Eye (tissue), 1 donor: ENCODE results near the gene REC8.
A peak's percentile ranks its signal among the peaks of the same experiment; 100 is the strongest.

Experiments
- DNase-seq: peaks from one replicate; pipeline ENCODE4 v3.0.0-alpha.2; 2015

REC8 gene

DNA sequence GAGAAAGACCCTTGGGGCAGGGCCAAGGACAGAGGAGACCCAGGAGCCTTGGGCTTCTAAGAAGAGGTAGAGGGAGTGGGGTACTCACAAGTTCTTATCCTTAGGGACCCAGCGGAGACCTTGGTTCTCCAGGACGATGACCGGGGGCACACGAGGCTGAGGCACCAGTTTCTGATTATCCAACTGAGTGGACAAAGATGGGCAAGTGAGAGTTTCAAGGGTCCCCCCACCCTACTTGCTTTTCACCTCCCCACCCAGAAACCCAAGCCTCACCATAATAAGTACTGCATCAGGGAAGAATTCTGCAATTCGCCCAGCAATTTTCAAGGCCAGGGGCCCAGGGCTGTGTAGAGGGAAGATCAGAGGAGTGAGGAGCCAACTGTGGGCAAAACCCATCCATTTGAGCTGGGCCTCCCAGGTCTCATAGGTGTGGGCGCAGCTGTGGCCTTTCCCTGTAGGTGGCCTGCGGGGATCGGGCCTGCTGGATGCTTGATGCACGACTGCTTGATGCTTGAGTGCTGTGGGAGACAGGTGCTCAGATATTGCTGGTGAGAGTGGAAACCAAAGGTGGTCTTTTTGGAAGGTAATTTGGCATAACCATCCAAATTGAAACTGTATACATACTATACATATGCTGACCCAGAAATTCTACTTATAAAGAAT is 32.5 kb upstream of the REC8 start:
- no peak for DNase-seq

DNA sequence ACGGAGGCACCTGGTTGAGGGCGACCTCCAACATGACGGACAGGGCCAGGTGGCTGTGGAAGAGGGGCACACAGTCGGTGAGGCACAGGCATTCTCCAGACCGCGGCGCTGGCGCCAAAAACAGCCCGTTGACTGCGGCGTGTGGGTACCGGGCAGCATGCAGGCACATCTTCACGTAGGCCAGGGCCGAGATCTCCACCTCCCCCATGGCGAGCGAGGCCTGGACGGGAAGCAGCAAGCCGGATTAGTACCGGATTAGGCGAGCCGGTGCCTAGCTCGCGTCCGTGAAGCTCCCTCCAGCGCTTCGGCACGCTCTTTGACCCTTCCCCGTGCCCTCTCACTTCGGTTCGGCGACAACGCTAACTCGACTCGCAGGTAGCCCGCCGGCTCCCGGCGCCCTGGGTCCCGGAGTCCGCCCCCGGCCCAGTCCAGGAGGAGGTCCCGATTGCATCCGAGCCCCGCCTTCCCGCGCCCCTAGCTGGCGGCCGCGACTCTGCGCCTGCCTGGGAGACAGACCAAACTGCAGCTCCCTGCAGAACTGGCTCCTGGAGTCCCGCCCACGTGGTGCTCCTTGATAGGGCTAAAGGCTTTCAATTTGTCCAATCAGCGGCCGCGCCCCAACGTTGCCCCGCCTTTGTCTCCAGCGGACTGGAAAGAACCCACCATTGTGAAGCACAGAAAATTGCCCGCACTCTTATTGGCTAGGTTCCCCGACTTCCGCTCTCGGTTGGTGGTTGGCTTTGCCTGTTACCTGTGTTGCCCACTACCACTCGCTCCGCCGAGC is 30.6 kb upstream of the REC8 start, which contains the start of gene EMC9:
EMC9 (minus strand) TSS at position 495 of the 784 bp plus-strand sequence; CDS start at position 208, 287 bp downstream.
- peak; percentile 100 for DNase-seq

DNA sequence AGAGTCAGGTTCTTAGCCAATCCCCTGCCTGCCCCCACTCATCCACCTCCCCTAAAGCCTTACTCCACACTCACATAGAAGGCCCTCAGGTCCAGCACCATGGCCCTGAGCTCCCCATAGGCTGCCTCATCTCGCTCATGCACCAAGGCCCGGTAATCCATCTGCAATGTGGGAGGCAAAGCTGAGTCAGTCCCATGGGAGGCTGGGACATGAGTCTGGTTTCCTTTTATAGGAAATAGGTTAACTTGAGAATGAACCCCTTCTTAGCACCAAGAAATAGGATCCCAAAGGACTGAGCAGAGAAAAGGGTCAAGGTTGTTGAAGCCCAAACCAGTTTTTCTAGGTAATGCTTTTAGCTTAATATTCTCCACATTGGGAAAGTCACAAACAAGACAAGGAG is 28.4 kb upstream of the REC8 start:
- no peak for DNase-seq

DNA sequence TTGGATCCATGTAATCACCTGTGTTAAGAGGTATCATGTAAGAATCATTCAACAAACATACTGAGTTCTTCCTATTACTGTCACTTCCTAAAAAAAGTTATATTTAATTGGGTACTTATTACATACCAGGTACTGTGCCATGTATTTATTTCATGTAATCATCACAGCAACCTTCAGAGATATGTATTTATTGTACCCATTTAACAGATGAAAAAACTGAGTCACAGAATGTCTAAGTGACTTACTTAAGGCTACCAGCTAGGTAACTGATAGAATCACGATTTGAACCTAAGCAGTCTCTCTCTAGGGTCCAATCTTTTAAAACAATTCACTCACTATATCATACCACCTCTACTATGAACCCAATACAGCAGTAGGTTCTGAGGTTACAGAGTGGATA is 27.4 kb upstream of the REC8 start:
- DNase-seq: no peak

DNA sequence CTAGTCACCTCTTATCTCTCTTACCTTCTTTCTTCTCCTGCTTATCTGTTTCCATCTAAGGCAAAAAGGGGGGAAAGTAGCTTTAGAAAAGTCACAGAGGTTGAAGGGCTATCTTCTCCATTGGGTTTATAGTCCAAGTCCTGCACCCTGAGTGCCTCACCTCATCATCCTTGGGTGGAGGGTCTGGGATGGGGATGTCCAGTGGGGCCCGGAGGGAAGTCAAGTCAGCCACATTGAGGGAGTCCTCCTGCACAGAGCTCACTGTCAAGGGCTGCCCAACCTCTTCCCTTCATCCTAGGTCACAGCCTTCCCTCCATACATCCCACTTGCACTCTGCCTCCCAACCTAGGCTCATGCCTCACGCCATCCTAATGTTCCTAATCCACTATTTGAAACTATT is 26.7 kb upstream of the REC8 start:
- no peak for DNase-seq

DNA sequence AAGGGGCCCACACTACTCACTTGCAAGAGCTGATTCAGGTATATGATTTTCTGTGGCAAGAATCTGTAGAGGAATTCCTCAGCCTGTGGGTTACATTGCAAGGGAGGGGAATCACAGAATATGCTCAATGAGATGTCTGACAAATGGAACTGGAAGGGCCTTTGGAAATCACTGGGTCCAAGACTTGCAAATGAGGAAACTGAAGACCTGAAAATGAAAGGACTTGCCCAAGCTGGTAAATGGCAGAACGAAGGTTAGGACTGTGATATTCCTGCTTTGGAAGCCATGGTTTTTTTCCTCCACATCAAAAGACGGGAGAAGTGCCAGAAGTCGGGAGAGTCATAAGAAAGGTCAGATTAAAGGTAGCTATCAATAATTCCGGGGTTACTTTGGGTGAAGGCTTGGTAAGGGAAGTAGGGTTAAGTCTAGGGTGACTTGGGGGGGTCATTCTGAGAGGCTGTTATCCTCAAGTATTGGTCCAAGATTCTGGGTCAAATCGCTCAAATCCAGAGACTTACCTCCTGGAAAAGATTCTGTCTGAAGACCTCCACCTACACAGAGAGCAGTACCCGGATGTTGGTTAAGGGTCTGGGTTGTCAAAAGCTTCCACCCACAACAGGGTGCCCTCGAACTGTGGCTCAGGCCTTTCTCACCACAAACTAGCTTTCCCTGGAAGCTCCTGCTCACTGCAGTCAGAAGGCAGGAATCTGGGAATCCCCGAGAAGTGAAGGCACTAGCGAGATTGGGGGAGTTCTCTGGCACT is 26.0 kb upstream of the REC8 start:
- DNase-seq: no peak

DNA sequence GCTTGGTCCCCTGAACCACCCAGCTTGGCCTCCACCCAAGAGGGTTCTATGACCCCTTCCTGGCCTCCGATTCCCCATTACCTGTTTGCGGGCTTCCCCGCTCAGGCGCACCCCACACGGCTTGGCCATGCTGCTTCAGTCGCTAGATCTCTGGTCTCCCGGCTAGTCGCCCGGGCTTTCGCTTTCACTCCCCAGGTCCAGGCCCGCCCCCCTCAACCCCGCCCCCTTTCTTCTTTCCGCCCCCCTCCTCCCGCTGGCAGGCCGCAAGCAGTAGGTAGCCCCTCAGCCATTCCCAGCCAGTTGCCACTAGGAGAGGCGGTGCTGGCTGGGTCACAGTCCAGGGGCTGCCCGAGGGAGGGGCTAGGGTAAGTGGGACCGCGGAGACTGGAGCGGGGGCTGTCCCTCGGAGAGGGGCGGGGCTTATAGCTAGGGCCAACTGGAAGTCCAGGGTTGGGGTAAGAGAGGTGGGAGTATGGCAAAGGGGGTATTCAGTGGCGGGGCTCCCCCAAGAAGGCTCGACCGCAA is 25.4 kb upstream of the REC8 start, which contains the start of gene PSME2:
PSME2 (minus strand) TSS at position 158 of the 525 bp plus-strand sequence; CDS start at position 129, 29 bp downstream.
- peak; percentile 98 for DNase-seq

DNA sequence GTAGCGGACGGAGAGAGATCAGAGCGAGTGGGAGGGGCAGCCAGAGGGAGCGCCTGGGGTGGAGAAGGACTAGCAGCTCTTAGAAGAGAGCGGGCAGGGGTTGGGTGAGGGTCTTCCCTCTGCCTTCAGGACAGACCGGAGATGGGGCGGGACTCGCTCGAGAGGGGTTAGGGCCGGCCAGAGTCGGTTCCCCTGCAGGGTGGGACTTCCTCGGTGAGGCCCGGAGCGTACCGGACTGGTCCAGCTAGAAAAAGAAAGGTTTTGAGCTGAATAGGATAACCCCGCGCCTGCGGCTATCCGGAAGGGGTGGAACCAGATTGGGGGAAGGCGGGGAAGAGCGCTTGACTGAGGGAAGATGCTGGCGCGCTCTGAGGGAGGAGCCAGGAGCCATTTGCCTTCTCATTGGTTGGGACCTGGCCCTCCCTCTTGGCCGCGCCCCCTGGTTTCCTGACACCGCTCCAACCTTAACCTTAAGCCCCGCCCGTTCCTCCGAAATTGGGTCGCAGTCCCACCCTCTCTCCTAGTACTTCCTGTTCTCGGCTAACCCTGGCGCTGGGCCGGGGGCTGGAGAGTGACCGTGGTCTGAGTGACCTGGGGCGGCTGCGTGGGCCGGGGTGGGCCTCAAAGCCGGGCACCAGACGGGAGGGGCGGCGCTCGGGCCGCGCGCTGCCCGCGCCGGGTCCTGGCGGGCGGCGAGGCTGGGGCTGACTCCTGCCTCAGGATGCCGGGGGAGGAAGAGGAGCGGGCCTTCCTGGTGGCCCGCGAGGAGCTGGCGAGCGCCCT is 24.7 kb upstream of the REC8 start, which contains the start of gene RNF31:
RNF31 (plus strand) TSS at position 521 of the 783 bp plus-strand sequence; CDS start at position 722, 201 bp downstream.
- peak; percentile 99 for DNase-seq

DNA sequence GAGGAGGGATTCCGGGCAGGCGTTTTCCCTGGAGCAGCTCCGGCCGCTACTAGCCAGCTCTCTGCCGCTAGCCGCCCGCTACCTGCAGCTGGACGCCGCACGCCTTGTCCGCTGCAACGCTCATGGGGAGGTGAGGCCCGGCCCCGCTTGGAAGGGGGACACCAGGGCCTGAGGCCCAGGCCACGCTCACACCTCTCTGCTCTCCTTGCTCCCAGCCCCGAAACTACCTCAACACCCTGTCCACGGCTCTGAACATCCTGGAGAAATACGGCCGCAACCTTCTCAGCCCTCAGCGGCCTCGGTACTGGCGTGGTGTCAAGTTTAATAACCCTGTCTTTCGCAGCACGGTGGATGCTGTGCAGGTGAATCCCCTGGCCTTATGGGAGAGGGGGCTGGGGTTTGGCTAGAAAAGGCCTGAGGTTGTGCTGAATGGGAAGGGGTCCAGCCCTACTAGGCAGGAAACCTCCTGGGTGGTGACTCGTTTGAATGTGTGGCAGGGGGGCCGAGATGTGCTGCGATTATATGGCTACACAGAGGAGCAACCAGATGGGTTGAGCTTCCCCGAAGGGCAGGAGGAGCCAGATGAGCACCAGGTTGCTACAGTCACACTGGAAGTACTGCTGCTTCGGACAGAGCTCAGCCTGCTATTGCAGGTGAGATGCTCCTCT is 24.0 kb upstream of the REC8 start:
- no peak for DNase-seq

DNA sequence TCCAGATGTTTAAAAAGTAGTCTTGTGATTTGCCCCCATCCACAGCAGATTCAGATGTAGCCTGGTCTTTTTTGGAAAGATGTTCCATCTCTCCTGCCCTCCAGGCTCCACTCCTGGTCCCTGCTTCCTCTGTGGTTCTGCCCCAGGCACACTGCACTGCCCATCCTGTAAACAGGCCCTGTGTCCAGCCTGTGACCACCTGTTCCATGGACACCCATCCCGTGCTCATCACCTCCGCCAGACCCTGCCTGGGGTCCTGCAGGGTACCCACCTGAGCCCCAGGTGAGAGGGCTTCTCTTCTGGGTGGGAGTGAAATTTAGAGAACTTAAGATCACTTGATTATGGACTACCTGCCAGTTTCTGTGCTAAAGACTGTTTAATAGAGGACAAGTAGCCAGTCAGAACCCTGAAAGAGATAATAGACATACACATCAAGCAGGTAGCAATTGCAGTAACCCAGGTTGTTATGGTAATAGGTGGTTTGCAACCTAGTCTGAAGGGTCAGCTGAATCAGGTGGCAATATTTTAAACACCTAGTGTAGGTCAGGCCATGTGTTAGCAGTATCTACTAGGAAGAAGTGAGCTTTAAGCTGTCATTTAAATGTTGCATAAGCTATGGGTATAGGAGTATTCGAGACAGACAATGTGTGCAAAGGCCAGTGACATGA is 22.4 kb upstream of the REC8 start:
- DNase-seq: no peak

DNA sequence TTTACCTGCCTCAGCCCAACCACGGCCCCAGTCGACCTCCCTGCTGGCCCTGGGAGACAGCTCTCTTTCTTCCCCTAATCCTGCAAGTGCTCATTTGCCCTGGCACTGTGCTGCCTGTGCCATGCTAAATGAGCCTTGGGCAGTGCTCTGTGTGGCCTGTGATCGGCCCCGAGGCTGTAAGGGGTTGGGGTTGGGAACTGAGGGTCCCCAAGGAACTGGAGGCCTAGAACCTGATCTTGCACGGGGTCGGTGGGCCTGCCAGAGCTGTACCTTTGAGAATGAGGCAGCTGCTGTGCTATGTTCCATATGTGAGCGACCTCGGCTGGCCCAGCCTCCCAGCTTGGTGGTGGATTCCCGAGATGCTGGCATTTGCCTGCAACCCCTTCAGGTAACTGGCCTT is 21.8 kb upstream of the REC8 start:
- no peak for DNase-seq

DNA sequence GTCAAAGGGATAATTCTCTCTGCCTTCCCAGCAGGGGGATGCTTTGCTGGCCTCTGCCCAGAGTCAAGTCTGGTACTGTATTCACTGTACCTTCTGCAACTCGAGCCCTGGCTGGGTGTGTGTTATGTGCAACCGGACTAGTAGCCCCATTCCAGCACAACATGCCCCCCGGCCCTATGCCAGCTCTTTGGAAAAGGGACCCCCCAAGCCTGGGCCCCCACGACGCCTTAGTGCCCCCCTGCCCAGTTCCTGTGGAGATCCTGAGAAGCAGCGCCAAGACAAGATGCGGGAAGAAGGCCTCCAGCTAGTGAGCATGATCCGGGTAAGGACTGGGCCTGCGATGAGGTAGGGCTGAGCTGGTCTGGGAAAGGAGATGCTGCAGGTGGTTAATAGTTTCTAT is 21.3 kb upstream of the REC8 start:
- DNase-seq: no peak

DNA sequence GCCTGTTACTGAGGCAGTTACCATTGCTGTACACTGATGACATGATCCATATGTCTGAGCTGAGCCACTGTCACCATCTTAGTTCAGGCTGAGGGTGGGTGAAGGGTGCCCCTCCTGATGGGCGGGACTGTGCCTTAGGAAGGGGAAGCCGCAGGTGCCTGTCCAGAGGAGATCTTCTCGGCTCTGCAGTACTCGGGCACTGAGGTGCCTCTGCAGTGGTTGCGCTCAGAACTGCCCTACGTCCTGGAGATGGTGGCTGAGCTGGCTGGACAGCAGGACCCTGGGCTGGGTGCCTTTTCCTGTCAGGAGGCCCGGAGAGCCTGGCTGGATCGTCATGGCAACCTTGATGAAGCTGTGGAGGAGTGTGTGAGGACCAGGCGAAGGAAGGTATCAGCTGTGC is 20.9 kb upstream of the REC8 start:
- no peak for DNase-seq

DNA sequence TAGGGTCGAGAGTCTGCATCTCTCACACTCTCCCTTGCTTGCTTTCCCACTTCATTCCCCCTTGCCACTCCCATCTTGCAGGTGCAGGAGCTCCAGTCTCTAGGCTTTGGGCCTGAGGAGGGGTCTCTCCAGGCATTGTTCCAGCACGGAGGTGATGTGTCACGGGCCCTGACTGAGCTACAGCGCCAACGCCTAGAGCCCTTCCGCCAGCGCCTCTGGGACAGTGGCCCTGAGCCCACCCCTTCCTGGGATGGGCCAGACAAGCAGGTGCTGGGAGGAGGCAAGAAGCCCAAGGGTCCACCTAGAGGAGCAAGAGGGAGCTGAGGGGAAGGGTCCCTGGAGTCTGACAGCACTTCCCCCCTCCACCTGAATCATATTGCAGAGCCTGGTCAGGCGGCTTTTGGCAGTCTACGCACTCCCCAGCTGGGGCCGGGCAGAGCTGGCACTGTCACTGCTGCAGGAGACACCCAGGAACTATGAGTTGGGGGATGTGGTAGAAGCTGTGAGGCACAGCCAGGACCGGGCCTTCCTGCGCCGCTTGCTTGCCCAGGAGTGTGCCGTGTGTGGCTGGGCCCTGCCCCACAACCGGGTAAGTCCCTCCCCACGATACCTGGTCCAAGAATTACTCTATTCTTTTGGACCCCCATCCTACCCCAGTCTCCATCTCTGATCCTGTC is 20.3 kb upstream of the REC8 start:
- no peak for DNase-seq

DNA sequence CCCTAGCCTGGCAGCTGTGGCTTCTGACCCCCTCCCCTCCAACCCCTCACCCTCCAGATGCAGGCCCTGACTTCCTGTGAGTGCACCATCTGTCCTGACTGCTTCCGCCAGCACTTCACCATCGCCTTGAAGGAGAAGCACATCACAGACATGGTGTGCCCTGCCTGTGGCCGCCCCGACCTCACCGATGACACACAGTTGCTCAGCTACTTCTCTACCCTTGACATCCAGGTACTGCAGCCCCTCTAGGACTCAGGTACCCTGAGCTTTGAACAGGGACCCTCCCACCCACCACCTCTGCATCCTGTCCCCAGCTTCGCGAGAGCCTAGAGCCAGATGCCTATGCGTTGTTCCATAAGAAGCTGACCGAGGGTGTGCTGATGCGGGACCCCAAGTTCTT is 16.8 kb upstream of the REC8 start:
- no peak for DNase-seq

DNA sequence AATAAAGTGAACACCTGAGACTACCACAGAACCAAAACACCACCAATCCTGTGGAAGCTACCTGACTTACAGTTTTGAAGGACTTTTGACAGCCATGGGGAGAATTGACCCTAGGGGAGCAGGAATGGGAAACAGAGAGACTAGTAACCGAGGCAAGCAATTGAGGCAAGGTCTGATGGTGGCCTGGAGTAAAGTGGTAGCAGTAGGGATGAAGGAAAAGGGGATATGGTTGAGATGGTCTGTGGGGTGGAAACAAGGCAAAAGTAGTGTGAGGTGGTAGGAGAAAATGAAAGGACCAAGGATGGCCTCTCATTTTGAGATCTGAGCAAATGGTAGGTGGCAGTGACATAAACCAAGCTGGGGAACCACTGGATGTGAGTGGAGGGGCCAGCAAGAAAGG is 15.0 kb upstream of the REC8 start:
- DNase-seq: no peak

DNA sequence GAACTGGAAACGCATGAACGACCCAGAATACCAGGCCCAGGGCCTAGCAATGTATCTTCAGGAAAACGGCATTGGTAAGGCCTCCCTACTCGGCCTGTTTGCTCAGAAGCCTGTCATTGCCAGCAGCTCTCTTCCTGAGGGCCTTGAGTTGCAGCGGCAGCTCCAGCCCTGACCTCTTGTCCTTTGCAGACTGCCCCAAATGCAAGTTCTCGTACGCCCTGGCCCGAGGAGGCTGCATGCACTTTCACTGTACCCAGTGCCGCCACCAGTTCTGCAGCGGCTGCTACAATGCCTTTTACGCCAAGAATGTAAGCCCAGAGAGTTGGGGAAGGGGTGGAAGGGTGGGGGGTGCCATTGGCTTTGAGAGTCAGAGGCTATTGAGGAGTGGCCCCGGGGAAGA is 14.5 kb upstream of the REC8 start:
- no peak for DNase-seq

DNA sequence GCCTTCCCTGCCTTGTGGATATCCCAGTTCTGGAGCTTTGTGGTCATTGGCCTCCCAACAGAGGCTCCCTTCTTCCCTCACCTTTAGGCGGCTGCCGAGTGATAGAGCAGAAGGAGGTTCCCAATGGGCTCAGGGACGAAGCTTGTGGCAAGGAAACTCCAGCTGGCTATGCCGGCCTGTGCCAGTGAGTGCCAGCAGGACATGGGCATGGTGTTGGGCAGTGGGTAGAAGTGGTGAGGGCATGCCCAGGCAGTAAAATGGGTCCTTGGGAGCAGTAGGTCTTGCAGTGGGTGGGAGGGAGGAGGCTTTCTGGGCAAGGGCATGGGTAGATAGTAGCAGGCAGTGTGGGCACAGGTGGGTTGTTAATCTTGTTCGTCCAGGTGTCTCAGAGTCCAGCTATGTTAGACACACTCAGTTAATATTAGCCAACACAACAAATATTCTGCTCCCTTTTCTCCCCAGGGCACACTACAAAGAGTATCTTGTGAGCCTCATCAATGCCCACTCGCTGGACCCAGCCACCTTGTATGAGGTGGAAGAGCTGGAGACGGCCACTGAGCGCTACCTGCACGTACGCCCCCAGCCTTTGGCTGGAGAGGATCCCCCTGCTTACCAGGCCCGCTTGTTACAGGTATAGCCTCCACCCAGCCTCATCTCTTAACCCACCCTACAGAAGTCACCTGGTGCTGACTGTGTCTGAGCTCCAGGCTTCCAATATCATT is 11.9 kb upstream of the REC8 start:
- no peak for DNase-seq

DNA sequence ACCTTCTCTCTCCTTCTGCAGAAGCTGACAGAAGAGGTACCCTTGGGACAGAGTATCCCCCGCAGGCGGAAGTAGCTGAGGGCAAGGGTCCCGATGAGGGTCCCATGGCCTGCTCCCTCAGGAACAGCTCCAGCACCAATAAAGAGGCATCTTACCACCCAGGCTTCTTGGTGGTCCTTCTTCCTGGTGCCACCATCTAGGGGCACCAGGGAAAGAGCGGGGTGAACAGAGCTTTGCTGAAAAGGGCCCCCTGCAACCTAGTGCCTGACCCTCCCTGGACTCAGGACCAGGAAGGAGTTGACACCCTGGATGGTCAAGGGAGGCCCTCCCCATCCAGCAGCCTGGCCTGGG is 11.4 kb upstream of the REC8 start:
- no peak for DNase-seq
